Globus pallidus (tissue), 1 donor: ENCODE measurements around the gene ZHX3.
"Not testable (repeated sequence)": the region's sequence is repeated elsewhere in the genome, so short reads cannot be mapped to it uniquely, and the experiment has no call there.

Source experiments
- DNase-seq: peaks from one replicate; pipeline ENCODE4 v3.0.0-alpha.2; 2015; ENCODE audit warnings: low spot score

ZHX3 gene

DNA sequence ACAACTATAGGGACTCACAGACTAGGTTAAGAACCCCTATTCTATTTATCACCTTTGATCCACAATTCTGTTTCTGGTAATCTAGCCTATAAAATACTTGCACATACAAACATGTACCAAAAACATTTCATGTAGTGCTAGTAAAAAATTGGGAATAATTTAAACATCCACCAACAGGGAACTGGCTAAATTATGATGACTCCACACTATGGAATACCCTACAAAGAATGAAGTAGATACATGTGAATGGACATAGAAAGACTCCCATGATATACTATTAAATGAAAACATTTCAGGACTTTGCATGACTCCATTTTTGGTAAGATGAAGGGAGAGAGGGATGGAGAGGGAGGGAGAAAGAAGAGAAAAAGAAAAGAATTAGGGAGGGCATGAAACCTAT lies 58.2 kb downstream of the ZHX3 start:
- no peak for DNase-seq

DNA sequence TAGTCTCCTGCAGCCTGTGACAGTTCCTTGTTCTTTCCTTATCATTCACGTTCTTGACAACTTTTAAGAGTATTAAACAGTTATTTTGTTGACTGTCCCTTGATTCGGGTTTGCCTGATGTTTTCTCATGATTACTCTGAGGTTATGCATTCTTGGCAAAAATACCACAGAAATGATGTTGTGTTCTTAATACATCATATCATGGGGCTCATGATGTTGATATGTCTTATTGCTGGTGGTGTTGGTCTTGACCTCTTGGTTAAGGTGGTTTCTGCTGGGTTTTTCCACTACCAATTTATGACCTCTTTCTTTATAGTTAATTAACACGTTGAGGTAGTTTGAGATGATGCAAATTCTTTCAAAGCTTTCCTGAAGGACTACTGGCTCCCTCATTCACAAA lies 59.1 kb downstream of the ZHX3 start:
- no peak for DNase-seq

DNA sequence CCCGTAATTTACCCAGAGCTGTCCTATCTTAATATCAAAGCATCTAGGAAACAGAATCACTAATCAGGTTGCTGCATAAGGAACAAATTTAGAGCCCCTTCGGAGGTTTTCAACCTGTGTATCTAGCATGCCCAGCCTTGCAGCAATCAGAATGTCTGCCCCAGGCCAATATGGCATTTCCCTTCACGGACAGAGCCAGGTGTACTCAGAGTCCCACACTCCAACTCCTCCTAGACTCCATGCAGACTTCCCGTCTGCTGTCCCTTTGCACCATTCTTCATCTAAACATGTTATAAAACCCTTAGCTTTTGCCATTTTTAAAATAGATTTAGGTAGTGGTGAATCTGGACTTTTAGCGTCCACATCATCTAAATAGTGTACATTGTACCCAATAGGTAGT lies 61.0 kb downstream of the ZHX3 start:
- DNase-seq, result no peak

DNA sequence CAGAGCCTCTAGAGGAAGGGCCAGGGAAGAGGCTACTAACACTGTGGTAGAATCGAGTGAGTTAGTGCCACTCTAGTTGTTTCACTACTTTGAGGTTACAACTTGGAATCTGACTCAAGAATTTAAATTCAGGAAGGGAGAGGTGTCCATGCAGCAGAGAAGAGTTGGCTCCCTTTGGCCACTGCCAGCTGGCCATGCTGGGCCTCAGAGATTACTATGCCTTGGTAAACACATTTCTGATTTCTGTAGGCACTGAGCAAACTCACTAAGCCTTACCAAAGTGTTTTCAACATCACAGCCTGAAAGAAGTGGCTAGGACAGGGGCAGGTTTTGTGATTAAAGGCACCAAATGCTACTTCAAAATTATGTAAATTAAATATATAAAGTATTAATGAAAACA lies 61.9 kb downstream of the ZHX3 start:
- DNase-seq, result no peak

DNA sequence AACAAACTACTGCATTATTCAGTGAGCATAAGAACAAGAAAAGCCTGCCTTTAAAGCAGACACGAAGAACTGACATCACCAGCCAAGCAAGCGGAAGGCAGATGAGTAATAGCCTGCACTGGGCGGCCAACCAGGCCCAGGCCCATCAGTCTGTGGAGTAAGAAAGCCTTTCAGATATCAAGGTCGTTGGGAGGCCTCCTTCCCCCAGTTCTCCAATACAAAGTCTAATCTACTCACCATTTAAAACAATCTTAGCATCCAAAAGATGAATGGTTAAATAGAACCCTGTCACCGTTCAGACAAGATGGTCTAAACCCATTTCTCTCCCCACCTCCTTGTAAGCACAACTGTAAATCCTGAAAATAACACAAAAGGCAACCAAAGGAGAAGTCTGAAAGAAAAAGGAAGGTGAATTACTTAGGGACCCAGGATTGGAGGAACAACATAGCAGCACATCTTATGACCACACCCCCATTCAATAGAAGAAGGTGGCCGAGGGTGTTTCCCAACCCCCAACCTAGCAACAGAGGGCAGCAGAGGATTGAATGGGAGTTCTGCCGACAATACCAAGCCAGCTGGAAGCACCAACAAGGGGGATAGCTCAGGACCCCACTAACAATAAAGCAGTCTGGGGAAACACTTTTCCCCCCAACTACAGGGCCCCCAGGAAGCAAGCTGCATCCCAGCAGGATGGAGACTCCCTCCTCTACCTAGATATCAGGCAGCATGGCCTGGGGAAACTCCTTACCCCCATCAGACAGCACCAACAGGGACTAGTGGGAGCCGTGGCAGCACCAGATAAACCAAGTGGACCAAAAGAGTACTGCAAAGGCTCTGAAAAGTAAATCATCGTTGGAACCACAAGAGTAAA lies 67.9 kb downstream of the ZHX3 start:
- peak; percentile 74 for DNase-seq

DNA sequence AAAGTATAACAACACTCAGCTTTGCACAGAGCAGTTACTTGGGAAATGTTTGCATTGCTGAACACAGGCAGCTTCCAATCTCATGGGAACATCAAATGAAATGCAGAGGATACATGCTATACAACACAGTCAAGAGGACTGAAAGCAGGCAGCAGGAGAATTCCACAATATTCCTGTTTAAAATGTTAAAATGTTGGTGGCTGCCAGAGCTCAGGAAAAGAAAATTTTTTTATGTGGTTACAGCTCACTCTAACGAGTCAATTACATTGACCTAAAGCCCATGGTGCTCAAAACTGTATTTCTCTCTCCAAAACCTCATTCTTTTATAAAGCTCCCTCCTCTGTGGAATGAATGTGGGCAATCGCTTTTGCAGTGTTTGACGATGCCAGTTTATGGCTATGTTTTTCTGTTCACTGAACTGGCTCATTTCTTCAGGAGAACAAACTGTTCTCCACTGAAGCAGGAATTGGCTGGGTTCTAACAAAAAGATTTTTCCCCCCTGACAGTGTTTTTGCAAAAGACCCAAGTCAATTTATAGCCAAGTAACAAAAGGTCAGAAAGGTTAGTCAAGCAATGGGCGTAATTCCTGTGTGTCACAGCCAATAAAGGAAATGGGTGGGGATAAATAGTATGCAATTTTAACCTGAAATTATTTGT lies 69.0 kb downstream of the ZHX3 start:
- DNase-seq, result peak; percentile 76

DNA sequence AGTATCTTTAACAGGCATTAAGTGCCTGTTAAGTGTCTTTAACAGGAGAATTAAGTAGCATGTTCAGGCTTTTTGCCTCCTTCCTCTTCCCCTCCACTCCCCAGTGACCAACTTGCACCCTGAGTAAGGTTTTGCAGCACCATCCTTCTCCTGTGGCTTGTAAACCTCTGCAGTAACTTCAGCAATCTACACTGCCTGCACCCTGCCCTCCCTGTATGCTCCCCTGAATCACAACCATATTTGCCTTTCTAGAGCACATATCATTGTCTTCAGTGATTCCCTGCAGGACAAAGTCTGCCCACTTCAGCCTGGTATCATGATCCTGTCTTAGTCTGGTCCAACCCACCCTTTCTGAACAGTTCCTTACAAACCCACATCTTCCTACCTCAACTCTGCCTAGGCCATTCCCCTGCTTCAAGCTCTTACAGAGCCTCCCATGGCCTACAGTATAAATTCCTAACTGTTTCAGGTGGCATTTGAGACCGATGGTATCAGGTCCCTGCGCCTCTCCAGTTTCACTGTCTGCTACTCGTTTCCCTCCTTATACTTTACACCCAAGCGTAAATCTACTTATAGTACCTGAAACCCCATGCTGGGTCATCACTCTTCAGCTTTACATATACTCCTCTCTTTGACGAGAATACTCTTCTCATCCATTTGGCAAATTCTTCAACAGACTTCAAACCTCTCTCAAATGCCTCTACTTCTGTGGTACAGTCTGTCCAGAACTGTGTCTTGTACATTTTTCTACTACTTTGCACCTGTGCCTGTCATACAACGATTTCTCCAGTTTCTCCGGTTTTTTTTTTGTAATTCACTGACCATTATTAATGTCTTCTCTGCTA lies 69.8 kb downstream of the ZHX3 start:
- DNase-seq, result no peak

DNA sequence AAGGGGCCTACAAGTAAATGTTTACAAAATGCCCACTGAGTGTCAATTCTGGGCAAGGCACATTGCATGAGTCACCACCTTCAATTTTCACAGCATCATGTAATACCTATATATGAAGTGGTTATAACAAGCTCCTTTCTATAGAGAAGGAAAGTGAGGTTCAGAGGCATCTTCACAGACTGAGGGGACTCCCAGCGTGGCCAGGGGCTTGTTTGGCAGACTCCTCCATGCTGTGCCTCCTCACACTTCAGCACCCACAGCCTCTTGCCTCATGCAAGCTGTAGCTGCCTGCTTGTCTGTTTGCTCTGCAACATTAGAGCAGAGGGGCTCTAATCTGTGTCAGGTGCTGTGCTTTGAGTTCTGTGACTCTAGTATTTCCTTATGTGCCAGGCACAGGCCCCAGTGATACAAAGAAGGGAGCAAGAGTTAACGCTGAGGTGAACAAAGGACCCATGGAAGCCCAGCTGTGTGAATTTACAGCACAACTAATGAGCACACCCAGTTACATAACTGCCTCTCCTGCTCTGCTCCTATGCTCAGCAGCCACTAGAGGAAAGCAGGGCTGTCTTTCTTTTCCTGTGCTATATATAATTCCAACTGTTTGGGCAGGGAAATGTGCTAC lies 72.3 kb downstream of the ZHX3 start:
- DNase-seq, result peak; percentile 75

DNA sequence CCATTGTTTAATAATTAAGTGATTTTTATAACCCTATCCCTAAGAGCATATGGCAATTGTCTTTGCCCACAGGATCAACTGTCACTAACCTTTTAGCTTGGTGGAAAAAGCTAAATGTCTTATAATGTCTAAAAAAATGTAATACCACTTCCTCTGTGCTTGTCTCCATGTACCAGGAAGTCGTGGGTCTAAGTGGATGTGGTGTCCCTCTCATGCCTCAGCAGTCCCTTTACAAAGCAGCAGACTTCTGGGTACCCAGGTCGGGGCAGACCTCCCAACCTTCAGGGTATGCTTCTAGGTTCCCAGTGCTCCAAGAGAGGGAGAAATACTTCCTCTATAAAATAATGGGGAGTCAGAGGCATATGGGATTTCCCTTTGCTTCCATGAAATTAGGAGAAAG lies 74.7 kb downstream of the ZHX3 start:
- DNase-seq, result no peak

DNA sequence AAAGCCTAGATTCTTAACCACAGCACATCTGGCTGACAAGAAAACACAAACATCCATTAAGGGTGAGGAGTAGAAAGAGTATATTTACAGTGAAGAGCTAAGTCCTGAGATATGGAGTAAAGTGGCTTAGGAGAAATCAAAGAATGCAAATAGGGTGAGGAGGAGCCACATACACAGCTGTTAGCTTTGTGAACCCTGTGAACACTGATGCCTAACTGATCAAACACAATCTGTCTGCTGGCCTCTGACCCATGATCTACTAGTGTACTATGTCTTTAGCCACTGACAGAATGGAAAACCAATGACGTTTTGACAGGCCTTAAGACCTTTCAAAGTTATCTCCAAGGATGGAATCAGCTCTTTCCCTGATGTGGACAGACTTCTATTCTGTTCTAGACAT lies 75.2 kb downstream of the ZHX3 start:
- no peak for DNase-seq

DNA sequence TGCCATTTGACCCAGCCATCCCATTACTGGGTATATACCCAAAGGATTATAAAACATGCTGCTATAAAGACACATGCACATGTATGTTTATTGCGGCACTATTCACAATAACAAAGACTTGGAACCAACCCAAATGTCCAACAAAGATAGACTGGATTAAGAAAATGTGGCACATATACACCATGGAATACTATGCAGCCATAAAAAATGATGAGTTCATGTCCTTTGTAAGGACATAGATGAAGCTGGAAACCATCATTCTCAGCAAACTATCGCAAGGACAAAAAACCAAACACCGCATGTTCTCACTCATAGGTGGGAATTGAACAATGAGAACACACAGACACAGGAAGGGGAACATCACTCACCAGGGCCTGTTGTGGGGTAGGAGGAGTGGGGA lies 80.3 kb downstream of the ZHX3 start:
- DNase-seq, result not testable (repeated sequence)

DNA sequence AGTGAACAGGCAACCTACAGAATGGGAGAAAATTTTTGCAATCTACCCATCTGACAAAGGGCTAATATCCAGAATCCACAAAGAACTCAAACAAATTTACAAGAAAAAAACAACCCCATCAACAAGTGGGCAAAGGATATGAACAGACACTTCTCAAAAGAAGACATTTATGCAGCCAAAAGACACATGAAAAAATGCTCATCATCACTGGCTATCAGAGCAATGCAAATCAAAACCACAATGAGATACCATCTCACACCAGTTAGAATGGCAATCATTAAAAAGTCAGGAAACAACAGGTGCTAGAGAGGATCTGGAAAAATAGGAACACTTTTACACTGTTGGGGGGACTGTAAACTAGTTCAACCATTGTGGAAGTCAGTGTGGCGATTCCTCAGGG lies 80.7 kb downstream of the ZHX3 start:
- DNase-seq, result not testable (repeated sequence)

DNA sequence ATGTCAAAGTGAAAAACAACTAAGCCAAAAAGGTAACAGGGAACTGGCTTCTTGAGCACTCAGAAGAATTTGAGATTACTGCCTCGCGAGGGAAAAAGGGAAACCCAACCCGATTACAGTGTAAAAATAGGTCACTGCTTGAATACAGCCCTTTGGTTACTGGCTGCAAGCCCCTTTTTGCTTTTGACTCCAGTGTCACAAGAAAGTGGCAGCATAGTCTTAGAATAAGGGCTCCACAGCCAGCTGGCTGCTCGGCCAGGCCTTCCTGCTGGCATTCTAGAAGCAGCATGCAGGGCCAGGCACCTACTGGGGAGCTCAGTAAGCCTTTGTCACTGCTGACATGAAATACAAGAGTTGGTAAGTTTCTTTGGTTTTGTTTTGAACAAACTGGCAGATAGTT lies 83.0 kb downstream of the ZHX3 start:
- peak; percentile 89 for DNase-seq

DNA sequence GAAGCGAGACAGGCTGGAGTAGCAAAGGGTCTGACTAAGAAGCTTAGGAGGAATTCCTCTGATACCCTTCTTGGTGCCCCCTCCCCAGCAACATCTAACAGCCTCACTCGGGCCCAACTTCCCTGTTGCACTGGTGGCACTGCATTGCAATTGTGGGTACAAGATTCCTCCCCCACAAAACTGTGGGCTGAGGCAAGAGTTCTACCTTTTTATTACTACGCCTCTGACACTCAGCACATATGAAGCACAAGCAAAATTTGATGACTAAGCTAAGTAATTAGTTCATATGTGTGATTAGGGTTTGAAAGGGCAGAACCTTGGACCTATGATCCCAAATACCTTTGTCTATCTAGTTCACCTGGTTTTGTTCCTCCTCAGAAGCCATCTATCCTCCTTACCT lies 83.5 kb downstream of the ZHX3 start:
- DNase-seq, result no peak

DNA sequence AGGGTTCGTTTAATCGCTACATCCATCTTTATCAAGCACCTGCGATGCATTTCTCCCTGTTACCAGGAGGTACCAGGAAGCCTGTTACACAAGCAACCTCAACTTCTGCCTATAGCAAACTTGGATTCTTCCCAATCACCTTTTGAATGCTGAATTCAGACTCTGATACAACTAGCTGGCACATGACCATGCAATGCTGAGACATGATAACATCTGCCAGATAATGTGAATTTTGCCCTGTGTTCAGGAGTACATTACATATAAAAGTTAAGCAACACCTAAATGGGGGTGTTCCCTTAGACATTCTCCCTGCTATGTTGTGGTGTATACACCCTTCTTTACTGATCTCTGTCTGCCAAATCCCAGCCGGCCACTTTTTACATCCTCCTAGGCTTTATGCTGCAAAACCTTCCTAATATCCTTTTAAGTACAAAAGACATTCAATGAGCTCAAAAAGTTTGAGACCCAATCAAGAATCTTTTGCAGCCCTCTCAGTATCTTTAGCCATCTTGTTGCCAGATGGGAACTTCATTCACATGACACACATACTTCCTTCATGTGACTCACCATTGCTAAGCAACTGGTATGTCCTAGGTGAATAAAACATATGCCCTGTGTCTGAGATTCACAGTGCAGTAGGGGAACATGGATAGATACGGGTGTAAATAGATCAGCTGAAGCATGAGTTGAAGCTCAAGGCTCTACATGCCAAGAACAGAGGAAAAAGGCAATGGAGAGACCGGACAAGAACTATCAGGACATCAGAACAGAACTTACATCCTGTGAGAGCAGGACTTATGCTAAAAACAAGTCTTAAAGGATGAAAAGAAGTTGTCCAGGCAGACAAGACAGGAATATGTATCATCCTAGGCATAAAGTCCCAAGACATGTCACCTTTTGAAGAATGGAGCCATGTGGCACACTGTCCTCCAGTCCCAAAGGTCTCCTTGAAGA lies 84.3 kb downstream of the ZHX3 start:
- DNase-seq, result no peak

DNA sequence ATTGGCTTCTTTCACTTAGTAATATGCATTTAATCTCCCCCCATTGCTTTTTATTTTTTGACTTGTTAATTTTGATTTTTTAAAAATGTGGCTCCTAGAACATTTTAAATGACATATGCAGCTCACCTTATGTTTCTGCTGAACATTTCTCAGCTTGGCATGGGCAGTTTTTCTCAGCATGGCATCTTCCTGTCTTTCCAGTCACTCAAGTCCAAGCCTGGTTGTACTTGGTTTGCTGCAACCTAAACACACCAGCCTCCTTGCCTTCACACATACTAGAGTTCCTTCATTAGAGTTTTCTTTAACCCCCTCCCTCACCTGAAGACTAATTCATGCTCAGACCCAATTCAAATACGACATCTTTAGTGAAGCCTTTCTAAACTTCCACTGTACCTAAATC lies 86.4 kb downstream of the ZHX3 start:
- DNase-seq, result no peak

DNA sequence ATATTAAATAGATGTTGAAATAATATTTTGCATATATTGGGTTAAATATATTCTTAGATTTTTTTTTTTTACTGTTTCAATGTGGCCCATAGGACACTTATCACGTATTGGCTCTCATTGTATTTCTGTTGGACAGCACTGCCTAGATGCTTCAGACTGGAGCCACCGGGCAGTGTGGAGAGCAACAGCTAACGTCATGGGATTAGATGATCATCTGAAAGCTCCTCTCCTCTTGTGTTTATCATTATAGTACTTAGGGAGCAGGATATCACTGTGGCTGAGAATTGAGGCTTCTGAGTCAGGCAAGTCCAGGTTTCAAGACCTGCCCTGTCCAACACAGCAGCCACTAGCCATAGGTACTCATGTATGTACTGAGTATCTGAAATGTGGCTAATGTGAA lies 87.4 kb downstream of the ZHX3 start:
- DNase-seq, result no peak

DNA sequence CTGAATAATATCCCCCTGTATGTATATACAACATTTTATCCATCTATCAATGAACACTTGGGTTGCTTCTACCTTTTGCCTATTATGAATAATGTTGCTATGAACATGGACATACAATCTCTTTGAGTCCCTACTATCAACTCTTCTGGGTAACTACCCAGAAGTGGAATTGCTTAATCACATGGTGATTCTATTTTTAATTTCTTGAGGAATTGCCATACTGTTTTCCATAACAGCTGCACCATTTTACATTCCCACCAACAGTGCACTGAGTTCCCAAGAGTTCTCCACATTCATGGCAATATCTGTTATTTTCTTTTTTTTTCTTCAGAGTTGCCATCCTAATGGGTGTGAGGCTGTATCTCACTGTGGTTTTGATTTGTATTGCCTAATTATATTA lies 88.3 kb downstream of the ZHX3 start:
- no peak for DNase-seq

DNA sequence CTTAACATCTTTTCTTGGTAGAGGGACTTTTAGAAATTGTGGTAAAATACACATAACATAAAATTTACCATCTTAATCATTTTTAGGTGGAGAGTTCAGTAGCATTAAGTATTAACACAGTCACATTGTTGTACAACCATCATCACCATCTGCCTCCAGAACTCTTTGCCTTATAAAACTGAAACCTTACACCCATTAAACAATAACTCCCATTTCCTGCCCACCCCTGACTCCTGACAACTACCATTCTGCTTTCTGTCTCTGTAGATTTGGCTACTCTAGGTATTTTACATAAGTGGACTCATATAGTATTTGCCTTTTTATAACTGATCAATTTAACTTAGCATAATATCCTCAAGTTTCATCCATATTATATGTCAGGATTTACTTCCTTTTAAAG lies 88.7 kb downstream of the ZHX3 start:
- DNase-seq, result no peak

DNA sequence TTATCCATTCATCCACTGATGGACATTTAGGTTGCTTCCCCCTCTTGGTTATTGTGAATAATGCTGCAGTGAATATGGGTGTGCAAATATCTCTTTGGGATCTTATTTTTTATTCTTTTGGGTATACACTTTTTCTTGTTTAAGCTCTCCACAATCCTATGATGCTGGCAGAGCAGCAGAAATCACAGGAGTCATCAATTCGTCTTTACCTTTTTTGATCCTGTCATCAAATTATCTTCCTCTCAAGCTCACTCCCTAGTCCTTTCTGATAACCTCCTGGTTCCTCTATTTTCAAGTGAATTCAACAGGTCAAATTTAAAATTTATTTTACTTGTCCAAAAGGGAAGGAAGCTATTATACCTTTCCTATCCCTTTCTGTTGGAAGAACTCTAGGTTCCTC lies 91.1 kb downstream of the ZHX3 start:
- no peak for DNase-seq

DNA sequence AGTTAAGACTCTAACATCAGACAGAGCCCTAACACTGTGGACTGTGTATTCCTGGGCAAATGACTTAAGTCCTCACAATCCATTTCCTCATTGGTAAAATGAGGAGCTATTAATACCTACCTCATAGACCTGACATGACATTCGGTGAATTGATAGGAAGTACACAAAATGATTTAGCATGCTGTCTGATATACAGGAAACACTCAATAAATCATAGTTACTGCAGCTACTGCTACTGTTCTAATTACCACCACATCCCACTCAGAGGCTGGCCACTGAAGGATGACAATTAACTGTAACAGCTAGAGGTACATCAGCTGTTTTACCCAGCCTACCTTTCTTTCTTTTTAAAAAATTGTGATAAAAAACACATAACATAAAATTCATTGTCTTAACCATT lies 92.4 kb downstream of the ZHX3 start:
- DNase-seq, result no peak
